ENCODE data around the gene SIM1. TPM values are rescaled to one million over a fixed set of nuclear protein-coding genes. Genes with fewer than 3 reads are reported as not detected.

The SIM1 gene
- total and polyA plus RNA-seq, 2 of the 8 experiments (the other 6 are each of a cell fraction or from before 2014, with no cell fraction given) = 0.02 to 0.39 TPM

DNA sequence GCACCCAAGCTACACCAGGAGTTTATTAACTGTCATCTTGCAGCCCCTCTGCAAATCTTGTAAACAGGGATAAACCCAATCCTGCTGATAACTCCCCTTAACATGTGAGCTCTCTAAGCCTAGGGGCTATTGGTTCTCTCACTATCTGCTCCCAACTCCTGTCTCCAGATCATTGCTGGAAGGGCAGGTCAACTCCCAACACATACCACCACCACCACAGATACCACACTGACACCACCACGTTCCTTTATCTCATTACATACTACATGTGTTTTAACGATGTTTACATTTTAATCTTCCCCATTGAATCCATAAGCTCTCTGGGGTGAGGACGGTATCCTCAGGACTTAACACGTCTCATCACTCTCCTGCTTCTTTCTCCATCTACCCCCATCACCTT, 51.8 kb downstream of the SIM1 start (continued):
- TF ChIP-seq CBX8 (IDR thresholded peaks at IDR 0.05; ENCODE audit: borderline replicate concordance, low read depth, low read length) = no peak
- TF ChIP-seq CBX5 (IDR thresholded peaks at IDR 0.05; ENCODE audit: low read depth, low read length) = no peak
